Left hindlimb (tissue), 1 donor: ENCODE data around the gene CRYGA.

Experiments
- DNase-seq: peaks from one replicate; pipeline ENCODE4 v3.0.0-alpha.2; 2018

Gene CRYGA

GRCh38 chr2:208163489-208163888 is at the start of gene CRYGA:
Gene CRYGA (minus strand): TSS chr2:208163589. CDS start chr2:208163556, 33 bp downstream.
- no peak for DNase-seq

GRCh38 chr2:208210688-208211451 is 47.5 kb upstream of the CRYGA start:
- no peak for DNase-seq

- no peak for DNase-seq
Observed at GRCh38 chr2:208208335-208209085, 45.1 kb upstream of the CRYGA start.

- DNase-seq, result no peak
Observed at GRCh38 chr2:208207769-208208168, 44.4 kb upstream of the CRYGA start.

GRCh38 chr2:208204166-208204565 is 40.8 kb upstream of the CRYGA start:
- DNase-seq, result no peak

- DNase-seq, result no peak
Observed at GRCh38 chr2:208195531-208195930, 32.1 kb upstream of the CRYGA start.

GRCh38 chr2:208192611-208193236 is 29.3 kb upstream of the CRYGA start:
- DNase-seq, result no peak

GRCh38 chr2:208189810-208190503 is 26.6 kb upstream of the CRYGA start, which contains the start of gene C2orf80:
Gene C2orf80 (minus strand): TSS chr2:208190030. CDS start chr2:208186986, 3,044 bp downstream.
- no peak for DNase-seq

GRCh38 chr2:208189069-208189809 is 25.9 kb upstream of the CRYGA start:
- no peak for DNase-seq

- DNase-seq, result no peak
Observed at GRCh38 chr2:208186893-208187292, 23.5 kb upstream of the CRYGA start.

GRCh38 chr2:208186465-208186864 is 23.1 kb upstream of the CRYGA start:
- DNase-seq, result no peak

GRCh38 chr2:208183972-208184705 is 20.8 kb upstream of the CRYGA start:
- DNase-seq, result no peak

GRCh38 chr2:208183526-208183925 is 20.1 kb upstream of the CRYGA start:
- no peak for DNase-seq

- no peak for DNase-seq
Observed at GRCh38 chr2:208182835-208183234, 19.4 kb upstream of the CRYGA start.

- no peak for DNase-seq
Observed at GRCh38 chr2:208179028-208179609, 15.7 kb upstream of the CRYGA start.

GRCh38 chr2:208175840-208176153 is 12.4 kb upstream of the CRYGA start:
- no peak for DNase-seq

- peak; percentile 77 for DNase-seq
Observed at GRCh38 chr2:208175069-208175839, 11.9 kb upstream of the CRYGA start.

- DNase-seq, result no peak
Observed at GRCh38 chr2:208174144-208174543, 10.8 kb upstream of the CRYGA start.

GRCh38 chr2:208172125-208172524 is 8.7 kb upstream of the CRYGA start:
- no peak for DNase-seq

GRCh38 chr2:208164951-208165755 is 1.8 kb upstream of the CRYGA start:
- no peak for DNase-seq
